Stomach (tissue), 9 donors: ENCODE measurements around the gene MAP3K19. TPM values are rescaled to one million over a fixed set of nuclear protein-coding genes. Genes with fewer than 3 reads are reported as not detected.
A peak's percentile ranks its signal among the peaks of the same experiment; 100 is the strongest.

Experiments
- DNase-seq, 2 donors: peaks; one replicate each; pipeline versions ENCODE4 v3.0.0 to v3.0.0-alpha.2; 2013 to 2019
- H3K27ac ChIP-seq, 5 donors: fragments of 200-600 bp in 4 of 5; sonication (generic) in 4 of 5; one replicate each; pipeline ENCODE4 v1.5.1; 2013 to 2019; ENCODE audit warnings: mild to moderate bottlenecking in 1 of 5, moderate library complexity in 1 of 5
- H3K27me3 ChIP-seq, 3 donors: fragments of 200-600 bp; sonication (generic); one replicate each; pipeline ENCODE4 v1.5.1; 2017 to 2019; ENCODE audit warnings: mixed run types in 1 of 3
- H3K36me3 ChIP-seq, 4 donors: fragments of 200-600 bp; sonication (generic); 1 replicate in 3 of 4; 2 replicates in 1 of 4; pipeline ENCODE4 v1.5.1; 2016 to 2019
- H3K4me1 ChIP-seq, 4 donors: fragments of 200-600 bp; sonication (generic); one replicate each; pipeline ENCODE4 v1.5.1; 2016 to 2019
- H3K4me3 ChIP-seq, 4 donors: fragments of 200-600 bp; sonication (generic) in 3 of 4; one replicate each; pipeline ENCODE4 v1.5.1; 2016 to 2019; ENCODE audit warnings: mild to moderate bottlenecking in 1 of 4
- H3K9me3 ChIP-seq, 4 donors: fragments of 200-600 bp; sonication (generic); one replicate each; pipeline ENCODE4 v1.5.1; 2016 to 2019
- CTCF ChIP-seq, 7 experiments: fragments of 450-650 bp in 4 of 7; fragments of 200-600 bp in 3 of 7; sonication (generic) in 3 of 7; IDR thresholded peaks; one replicate each; pipeline ENCODE4 v1.5.1; 2016 to 2019; ENCODE audit warnings: antibody characterized with exemption in 7 of 7, control low read depth in 2 of 7, mild to moderate bottlenecking in 1 of 7
- EP300 ChIP-seq: sonication (generic); formaldehyde crosslinking; IDR thresholded peaks from one replicate; pipeline ENCODE4 v1.6.1; 2017; ENCODE audit warnings: antibody characterized with exemption
- POLR2A ChIP-seq, 4 donors: fragments of 450-650 bp; IDR thresholded peaks; one replicate each; pipeline ENCODE4 v1.6.1; 2016; ENCODE audit warnings: antibody characterized with exemption in 4 of 4, control low read depth in 2 of 4, mild to moderate bottlenecking in 1 of 4, moderate library complexity in 1 of 4
- POLR2AphosphoS5 ChIP-seq, 3 donors: sonication (generic); formaldehyde crosslinking; IDR thresholded peaks; one replicate each; pipeline ENCODE4 v1.6.1; 2016; ENCODE audit warnings: antibody characterized with exemption in 3 of 3
- WGBS, 5 donors: extraction: QIAGEN DNeasy Blood & Tissue Kit in 3 of 5; methylation state at CpG; one replicate each; pipeline versions ENCODE4 v1.1.5 to v1.1.7; 2013 to 2018; 5-methylcytosine and 5-hydroxymethylcytosine counted together
- intact Hi-C: fragments of 100-400 bp; cut with DNase I; formaldehyde crosslinking; loops from one replicate; pipeline ENCODE4 v1.15.1; 2023; ENCODE audit warnings: low total_unique reads
- polyA plus RNA-seq, 3 donors: library from polyadenylated mRNA; stranded (reverse); fragments of 200-250 nt; gene quantifications; one replicate each; pipeline ENCODE4 v1.2.3, GENCODE V29; 2013
- total RNA-seq, 5 donors: library from RNA; depleted of rRNA; stranded (reverse); fragments of >200 nt; gene quantifications; one replicate each; pipeline versions ENCODE4 v1.1.0 to v1.2.3, GENCODE V29; 2014 to 2016
- donor health status: healthy with polysubstance abuse.
- donor health status: Bipolar disorder and iron deficiency.
- donor health status: healthy.

Gene MAP3K19
- total and polyA plus RNA-seq, 8 donors = 1.1 TPM; not detected in 7

- 73 to 84% (median 78%) methylated on average over 2 of the region's 2 CpGs for WGBS, 5 donors
- DNase-seq = no peak
- no peaks in the 10 kb centered on the region for H3K36me3 ChIP-seq
- no peak overlapping the region for H3K4me3 ChIP-seq
- H3K4me1 ChIP-seq = peaks cover 0 to 8% (median 3%) of the 10 kb centered on the region in 4 donors
- intact Hi-C loops = no loop called here
- TF ChIP-seq CTCF (IDR thresholded peaks at IDR 0.05) (no peak), POLR2A (IDR thresholded peaks at IDR 0.05) (no peak), POLR2AphosphoS5 (IDR thresholded peaks at IDR 0.05) (no peak), EP300 (no peak)
- no peak overlapping the region for H3K27ac ChIP-seq
- no peaks in the 10 kb centered on the region for H3K9me3 ChIP-seq
- H3K27me3 ChIP-seq = peaks cover 0 to 2% (median 0%) of the 10 kb centered on the region in 3 donors
These were observed 47.7 kb downstream of the MAP3K19 start for GRCh38 chr2:134999521-134999920.

GRCh38 chr2:134988994-134989605, 58.1 kb downstream of the MAP3K19 start:
- intact Hi-C loops = no loop called here
- 13 to 23% (median 18%) methylated on average over 3 of the region's 3 CpGs for WGBS, 5 donors

GRCh38 chr2:134985061-134985460, 62.2 kb downstream of the MAP3K19 start:
- intact Hi-C loops = no loop called here
- DNase-seq = no peak
- no peaks in the 10 kb centered on the region for H3K4me1 ChIP-seq
- H3K4me3 ChIP-seq = no peak overlapping the region
- TF ChIP-seq EP300 = no peak
- no peak for TF ChIP-seq POLR2AphosphoS5 (IDR thresholded peaks at IDR 0.05)
- TF ChIP-seq POLR2A (IDR thresholded peaks at IDR 0.05) = no peak
- TF ChIP-seq CTCF (IDR thresholded peaks at IDR 0.05) = no peak
- no peaks in the 10 kb centered on the region for H3K27me3 ChIP-seq
- H3K27ac ChIP-seq = no peak overlapping the region
- no peaks in the 10 kb centered on the region for H3K9me3 ChIP-seq
- WGBS, 5 donors = 85 to 90% (median 87%) methylated on average over 3 of the region's 3 CpGs
- no peaks in the 10 kb centered on the region for H3K36me3 ChIP-seq

More at GRCh38 chr2:134988994-134989605, 58.1 kb downstream of the MAP3K19 start:
- H3K4me3 ChIP-seq = no peak overlapping the region
- peak in 1 of 2 donors; percentile 49 for DNase-seq
- TF ChIP-seq EP300 (no peak), CTCF (IDR thresholded peaks at IDR 0.05) (peak in 4 of 7 experiments; percentile 7 to 39 (median 21)), POLR2A (IDR thresholded peaks at IDR 0.05) (no peak), POLR2AphosphoS5 (IDR thresholded peaks at IDR 0.05) (no peak)
- H3K27ac ChIP-seq = no peak overlapping the region
- no peaks in the 10 kb centered on the region for H3K36me3 ChIP-seq
- no peaks in the 10 kb centered on the region for H3K27me3 ChIP-seq
- no peaks in the 10 kb centered on the region for H3K9me3 ChIP-seq
- no peaks in the 10 kb centered on the region for H3K4me1 ChIP-seq

- intact Hi-C loops = no loop called here
These were observed 64.6 kb downstream of the MAP3K19 start for GRCh38 chr2:134982603-134983002.

More at GRCh38 chr2:134982603-134983002, 64.6 kb downstream of the MAP3K19 start:
- Histone ChIP-seq H3K36me3 (no peaks in the 10 kb centered on the region), H3K27ac (no peak overlapping the region), H3K27me3 (no peaks in the 10 kb centered on the region), H3K9me3 (no peaks in the 10 kb centered on the region), H3K4me3 (no peak overlapping the region), H3K4me1 (no peaks in the 10 kb centered on the region)
- WGBS, 5 donors = 59 to 75% (median 73%) methylated on average over 1 of the region's 1 CpG
- TF ChIP-seq POLR2A (IDR thresholded peaks at IDR 0.05) (no peak), CTCF (IDR thresholded peaks at IDR 0.05) (no peak), EP300 (no peak), POLR2AphosphoS5 (IDR thresholded peaks at IDR 0.05) (no peak)
- DNase-seq = no peak
